Embryonic facial prominence (tissue), 1 donor: ENCODE measurements around the gene HCK.

ENCODE experiments used
- DNase-seq: peaks from one replicate; pipeline ENCODE4 v3.0.0-alpha.2; 2016; ENCODE audit errors: extremely low spot score

Gene HCK

DNA sequence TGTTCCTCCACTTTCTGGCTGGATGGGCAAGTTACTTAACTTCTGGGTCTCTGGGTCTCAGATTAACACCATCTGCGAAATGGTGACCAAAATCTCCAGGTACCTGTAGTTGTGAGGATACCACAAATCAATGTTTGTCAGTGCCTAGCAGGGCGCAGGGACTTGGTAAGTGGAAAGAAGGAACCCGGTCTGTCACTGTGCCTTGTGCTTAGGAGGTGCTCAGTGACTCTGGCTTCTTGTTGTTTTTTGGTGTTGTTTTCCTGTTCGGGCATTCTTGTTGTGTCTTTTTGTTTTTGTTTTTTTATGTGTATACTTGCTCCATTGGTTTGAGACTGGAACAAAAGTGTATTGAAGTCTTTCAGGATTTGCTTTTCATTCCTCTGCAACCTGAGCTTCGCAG is 75.3 kb downstream of the HCK start:
- no peak for DNase-seq

DNA sequence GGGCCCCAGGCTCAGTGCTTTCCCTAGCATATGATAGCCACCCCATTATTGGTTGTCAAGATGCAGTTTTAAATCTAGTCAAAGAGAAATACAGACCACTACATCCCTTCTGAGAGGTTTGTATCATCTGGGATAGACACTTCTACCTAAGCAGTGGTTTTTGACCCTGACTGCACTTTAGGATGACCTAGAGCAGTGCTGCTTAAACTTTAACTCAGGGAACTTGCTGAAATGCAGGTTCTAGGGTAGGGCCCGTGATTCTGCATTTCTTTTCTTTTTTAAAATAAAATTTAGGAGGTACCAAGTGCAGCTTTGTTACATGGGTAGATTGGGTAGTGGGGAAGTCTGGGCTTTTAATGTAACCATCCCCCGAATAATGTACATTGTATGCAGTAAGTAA is 76.1 kb downstream of the HCK start:
- no peak for DNase-seq

DNA sequence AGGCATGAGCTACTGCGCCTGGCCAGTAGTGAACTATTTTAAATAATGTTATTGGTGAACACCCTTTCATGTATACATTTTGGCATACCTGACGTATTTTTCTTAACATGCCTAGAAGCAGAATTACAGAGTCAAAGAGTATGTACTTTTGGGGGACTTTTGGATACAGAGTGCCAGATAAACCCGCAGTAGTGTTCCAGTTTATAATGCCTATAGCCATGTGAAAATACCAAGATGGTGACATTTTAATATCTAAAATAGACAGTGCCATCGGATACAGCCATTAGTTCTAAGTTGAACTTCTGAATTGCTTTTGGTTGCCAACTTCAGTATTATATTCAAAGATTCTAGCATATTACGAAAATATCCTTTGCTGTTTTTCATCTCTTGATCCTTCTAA is 77.8 kb downstream of the HCK start:
- no peak for DNase-seq

DNA sequence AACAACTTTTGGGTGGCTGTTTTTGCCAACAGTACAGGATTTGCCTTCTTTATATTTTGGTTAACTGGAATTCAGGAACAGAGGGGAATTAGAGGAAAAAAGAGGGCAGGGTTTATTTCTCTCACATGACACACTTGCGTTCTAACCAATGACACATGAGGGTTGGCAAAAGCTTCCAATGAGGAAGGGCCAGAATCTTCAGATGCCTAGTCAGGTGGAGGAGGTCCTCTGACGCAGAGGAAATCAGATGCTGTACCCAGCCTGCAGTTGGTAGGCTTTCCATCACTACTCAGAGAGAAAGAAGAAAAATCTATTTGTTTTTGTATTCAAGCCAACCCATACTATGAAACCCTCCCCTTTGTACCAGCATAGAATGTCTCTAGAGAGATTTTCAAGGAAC is 78.3 kb downstream of the HCK start:
- DNase-seq: no peak

DNA sequence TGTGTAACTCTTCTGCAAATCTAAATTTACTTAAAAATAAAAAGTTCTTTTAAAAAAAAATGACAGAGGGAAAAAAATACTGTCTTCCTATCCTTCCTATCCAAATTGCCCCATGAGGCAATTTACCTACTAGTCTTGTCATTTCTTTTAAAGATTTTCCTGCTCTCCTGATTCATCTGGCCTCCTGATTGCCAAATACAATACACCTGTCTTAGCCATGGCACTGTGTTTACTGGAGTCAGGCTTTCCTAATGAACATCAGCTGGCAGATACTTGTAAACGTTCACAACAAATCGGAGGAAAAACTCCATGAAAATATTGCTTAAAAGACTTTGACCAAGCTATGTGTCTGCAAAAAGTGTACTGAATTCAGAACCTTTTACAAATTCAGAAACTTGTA is 78.9 kb downstream of the HCK start:
- DNase-seq: no peak

GRCh38 chr20:32132911-32133549 is 81.0 kb downstream of the HCK start:
- DNase-seq: no peak

- DNase-seq: no peak
Observed at GRCh38 chr20:32134026-32134425, 82.0 kb downstream of the HCK start.

DNA sequence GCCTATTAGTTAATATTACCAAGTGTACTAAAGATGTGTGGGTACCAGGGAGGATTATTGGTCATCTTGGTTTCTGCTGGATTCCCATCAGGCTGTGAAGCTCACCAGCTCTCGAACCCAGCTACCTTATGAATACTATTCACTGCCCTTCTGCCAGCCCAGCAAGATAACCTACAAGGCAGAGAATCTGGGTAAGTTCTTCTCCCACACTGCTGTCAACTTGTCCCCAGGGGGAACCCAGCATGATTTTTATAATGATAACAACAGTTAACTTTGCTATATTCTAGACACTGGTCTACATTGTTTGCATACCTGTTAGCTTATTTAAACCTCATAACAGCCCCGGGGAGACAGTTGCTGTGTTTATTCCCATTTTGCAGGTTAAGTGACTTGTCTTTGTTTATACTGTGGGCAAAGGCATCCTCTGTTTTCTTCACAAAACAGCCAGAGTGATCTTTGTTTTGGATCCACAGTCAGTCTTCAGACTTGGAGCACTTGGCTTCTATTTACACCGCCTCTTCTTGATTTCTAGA is 84.0 kb downstream of the HCK start:
- no peak for DNase-seq

DNA sequence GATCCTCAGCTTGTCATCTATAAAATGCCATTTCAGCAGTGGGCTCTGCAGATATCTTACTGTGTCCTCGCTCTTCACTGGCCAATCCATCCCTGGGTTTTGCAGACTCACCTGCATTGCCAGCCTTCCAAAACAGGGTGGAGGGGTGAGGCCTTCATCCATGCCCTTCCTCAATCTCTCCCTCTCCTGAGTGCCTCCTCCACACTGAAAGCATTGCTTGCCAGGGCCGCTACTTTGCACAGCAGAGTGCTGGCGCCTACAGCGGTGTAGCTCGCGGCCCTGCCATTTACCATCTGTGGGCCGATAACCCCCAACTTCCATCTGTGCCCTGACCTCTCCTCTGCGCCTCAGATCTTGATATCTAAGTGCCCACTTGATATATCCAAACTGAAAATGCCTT is 86.9 kb downstream of the HCK start:
- DNase-seq: no peak

DNA sequence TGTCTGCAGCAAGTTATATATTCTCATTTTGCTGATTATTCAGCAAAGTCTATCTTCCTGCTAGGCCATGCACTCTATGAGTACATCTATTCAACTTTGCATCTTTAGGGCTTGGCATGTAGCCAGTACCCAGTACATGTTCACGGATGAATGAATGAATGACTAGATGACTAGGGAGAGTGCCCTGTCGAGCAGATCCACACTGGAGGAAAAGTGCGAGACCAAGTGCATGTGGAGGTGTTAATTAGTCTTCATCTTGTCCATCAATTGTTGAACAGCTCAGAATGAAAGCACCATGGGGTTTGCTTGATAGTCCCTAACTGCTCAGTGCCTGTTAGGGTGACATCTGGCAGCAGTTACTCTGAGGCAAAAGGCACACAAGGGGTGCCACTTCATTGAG is 87.9 kb downstream of the HCK start:
- DNase-seq: no peak

- no peak for DNase-seq
Observed at GRCh38 chr20:32140603-32141002, 88.6 kb downstream of the HCK start.

DNA sequence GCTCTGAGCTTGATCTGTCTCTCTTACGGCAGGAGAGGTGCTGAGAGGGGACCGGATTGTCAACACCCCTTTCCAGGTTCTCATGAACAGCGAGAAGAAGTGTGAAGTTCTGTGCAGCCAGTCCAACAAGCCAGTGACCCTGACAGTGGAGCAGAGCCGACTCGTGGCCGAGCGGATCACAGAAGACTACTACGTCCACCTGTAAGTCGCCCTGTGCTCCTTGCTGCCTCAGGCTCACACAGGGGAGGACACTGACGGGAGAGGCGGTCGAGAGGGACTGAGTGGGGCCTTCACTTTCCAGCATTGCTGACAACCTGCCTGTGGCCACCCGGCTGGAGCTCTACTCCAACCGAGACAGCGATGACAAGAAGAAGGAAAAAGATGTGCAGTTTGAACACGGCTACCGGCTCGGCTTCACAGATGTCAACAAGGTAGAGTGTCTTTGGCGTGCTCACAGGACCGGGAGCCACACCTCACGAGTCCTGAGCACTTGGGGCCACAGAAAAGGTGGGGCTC is 89.5 kb downstream of the HCK start:
- DNase-seq: no peak

- no peak for DNase-seq
Observed at GRCh38 chr20:32142088-32142487, 90.0 kb downstream of the HCK start.

DNA sequence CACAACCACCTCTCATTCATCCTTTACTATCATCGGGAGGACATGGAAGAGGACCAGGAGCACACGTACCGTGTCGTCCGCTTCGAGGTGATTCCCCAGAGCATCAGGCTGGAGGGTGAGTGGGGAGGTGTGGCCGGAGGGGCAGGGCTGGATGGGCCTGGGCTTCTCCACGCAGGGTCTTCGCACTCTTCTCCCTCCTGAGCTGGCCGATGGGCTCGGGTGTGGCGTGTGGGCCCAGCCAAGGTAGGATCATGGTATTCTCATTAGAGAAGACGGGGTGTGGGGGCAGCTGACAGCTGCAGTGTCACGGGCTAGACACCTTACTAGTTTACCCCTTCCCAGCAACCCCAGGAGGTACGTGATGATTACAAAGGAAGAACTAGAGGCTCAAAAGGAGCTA is 90.9 kb downstream of the HCK start:
- no peak for DNase-seq

DNA sequence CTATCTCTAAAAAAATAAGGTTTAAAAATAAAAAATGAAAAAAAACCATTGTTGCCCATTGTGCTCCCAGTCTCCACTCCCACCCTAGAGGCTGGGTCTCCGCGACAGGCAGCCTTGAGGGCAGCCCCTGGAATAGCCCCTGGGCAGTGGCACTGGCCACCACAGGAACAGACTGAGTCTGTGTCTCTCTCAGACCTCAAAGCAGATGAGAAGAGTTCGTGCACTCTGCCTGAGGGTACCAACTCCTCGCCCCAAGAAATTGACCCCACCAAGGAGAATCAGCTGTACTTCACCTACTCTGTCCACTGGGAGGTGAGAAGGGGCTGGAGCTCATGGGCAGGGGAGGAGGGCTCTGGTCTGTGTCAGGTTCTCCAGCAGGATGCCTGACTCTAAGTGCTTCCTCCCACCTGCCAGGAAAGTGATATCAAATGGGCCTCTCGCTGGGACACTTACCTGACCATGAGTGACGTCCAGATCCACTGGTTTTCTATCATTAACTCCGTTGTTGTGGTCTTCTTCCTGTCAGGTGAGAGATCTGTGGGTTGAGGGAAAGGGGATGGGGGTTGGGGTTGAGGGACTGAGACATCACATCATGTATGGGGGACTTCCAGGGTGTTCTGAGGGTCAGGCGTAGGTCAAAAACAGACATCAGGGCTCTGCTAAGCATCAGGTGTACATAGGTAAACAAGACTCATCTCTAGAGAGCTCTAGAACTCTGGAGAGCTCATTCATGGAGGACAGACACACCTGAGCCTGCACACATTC is 93.0 kb downstream of the HCK start:
- DNase-seq: no peak

DNA sequence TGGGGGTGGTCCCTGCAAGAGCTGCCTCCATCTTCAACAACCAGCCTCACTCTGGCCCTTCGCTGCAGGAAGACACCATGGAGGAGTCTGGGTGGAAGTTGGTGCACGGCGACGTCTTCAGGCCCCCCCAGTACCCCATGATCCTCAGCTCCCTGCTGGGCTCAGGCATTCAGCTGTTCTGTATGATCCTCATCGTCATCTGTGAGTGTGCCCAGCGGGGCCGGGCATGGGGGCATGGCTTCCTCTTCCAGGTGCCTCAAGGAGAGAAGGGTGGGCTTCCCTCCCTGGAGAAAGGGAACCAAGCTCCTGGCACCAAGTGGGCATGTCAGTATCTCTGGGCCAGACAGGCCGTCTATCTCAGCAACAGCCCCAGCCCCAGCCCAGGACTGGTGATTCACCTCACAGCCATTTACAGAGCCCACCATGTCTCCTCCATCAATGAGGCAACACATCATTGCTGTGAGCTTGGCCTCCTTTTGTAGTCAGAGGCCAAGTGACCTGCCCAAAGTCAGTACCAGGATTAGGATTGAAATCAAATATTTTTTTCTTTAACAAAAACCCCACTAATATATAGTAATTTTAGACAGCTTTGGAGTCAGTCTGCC is 97.6 kb downstream of the HCK start:
- DNase-seq: no peak

- DNase-seq: no peak
Observed at GRCh38 chr20:32150291-32150848, 98.3 kb downstream of the HCK start.
